ENCODE results near the gene MS4A15.

DNA sequence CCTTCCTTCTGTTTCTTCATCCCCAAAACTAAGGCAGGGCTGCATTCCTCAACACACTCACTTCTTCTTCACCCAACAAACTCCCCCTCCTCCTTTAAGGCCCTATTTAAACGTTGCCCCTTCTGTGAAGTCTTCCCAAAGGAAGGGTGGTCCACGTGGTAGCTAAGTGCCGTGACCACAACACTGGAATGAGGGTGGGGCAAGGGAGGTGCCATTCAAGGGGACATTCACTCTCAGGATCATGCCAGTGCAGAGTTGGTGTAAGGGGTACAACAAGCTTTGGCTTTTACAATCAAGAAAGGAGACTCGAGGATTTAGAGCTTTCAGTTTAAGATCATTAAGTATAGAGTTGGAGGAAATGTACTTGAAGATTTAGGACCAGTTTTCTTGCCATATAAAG is 20.4 kb downstream of the MS4A15 start:
- TF ChIP-seq POLR2AphosphoS5 (IDR thresholded peaks at IDR 0.05): no peak
- TF ChIP-seq, protein P1, sequence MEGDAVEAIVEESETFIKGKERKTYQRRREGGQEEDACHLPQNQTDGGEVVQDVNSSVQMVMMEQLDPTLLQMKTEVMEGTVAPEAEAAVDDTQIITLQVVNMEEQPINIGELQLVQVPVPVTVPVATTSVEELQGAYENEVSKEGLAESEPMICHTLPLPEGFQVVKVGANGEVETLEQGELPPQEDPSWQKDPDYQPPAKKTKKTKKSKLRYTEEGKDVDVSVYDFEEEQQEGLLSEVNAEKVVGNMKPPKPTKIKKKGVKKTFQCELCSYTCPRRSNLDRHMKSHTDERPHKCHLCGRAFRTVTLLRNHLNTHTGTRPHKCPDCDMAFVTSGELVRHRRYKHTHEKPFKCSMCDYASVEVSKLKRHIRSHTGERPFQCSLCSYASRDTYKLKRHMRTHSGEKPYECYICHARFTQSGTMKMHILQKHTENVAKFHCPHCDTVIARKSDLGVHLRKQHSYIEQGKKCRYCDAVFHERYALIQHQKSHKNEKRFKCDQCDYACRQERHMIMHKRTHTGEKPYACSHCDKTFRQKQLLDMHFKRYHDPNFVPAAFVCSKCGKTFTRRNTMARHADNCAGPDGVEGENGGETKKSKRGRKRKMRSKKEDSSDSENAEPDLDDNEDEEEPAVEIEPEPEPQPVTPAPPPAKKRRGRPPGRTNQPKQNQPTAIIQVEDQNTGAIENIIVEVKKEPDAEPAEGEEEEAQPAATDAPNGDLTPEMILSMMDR (IDR thresholded peaks at IDR 0.05): no peak

Measured in upper lobe of left lung (tissue), 4 donors.